Adrenal gland (tissue), 12 donors: ENCODE data around the gene PPFIA2. TPM values are rescaled to one million over a fixed set of nuclear protein-coding genes. Genes with fewer than 3 reads are reported as not detected.

ENCODE experiments used
- DNase-seq, 7 donors: peaks; one replicate each; pipeline ENCODE4 v3.0.0-alpha.2; 2019 to 2020
- H3K27ac ChIP-seq, 5 donors: fragments of 200-600 bp; sonication (generic) in 4 of 5; 1 replicate in 3 of 5; 2 replicates in 2 of 5; pipeline versions ENCODE4 v1.5.1 to v1.8.0; 2016 to 2020; ENCODE audit warnings: mild to moderate bottlenecking in 1 of 5
- H3K27me3 ChIP-seq: fragments of 200-600 bp; 2 replicates; pipeline ENCODE4 v1.8.0; 2021
- H3K36me3 ChIP-seq, 2 donors: fragments of 200-600 bp; replicated peaks in 1 of 2; 1 replicate in 1 of 2; 2 replicates in 1 of 2; pipeline versions ENCODE4 v1.5.1 to v1.8.0; 2018 to 2022
- H3K4me1 ChIP-seq, 2 donors: fragments of 200-600 bp; replicated peaks in 1 of 2; 1 replicate in 1 of 2; 2 replicates in 1 of 2; pipeline versions ENCODE4 v1.5.1 to v1.8.0; 2018 to 2021
- H3K4me3 ChIP-seq, 4 donors: fragments of 200-600 bp; sonication (generic) in 3 of 4; one replicate each; pipeline ENCODE4 v1.5.1; 2016 to 2018
- H3K9me3 ChIP-seq, 3 donors: fragments of 200-600 bp; sonication (generic) in 1 of 3; replicated peaks in 1 of 3; 1 replicate in 2 of 3; 2 replicates in 1 of 3; pipeline versions ENCODE4 v1.5.1 to v1.8.0; 2016 to 2021
- POLR2A ChIP-seq, 2 donors: fragments of 450-650 bp; IDR thresholded peaks; one replicate each; pipeline ENCODE4 v1.6.1; 2017; ENCODE audit warnings: antibody characterized with exemption in 2 of 2, mild to moderate bottlenecking in 2 of 2, moderate library complexity in 1 of 2
- WGBS, 4 donors: extraction: QIAGEN DNeasy Blood & Tissue Kit in 2 of 4; methylation state at CpG; one replicate each; pipeline versions ENCODE4 v1.1.5 to v1.1.7; 2013 to 2017; 5-methylcytosine and 5-hydroxymethylcytosine counted together
- intact Hi-C, 2 donors: fragments of 100-400 bp; cut with DNase I; formaldehyde crosslinking; loops; one replicate each; pipeline versions ENCODE4 v1.14.1 to v1.15.0; 2022 to 2023
- polyA plus RNA-seq, 3 donors: library from polyadenylated mRNA; stranded (reverse); fragments of 200-250 nt in 2 of 3; fragments of 350-450 nt in 1 of 3; fragmentation: Illumina TruSeq in 1 of 3; extraction: RNeasy Lipid Tissue Mini Kit (QIAGEN cat#74804) in 1 of 3; gene quantifications; one replicate each; pipeline ENCODE4 v1.2.3, GENCODE V29; 2013 to 2014
- total RNA-seq, 9 donors: library from RNA; depleted of rRNA in 4 of 9; stranded (reverse); fragments of >200 nt in 4 of 9; fragments of 120-200 nt in 1 of 9; fragmentation: NEBNext Ultra II Directional in 1 of 9; extraction: Animal tissue kit (Norgen Biotek cat#: 25700) in 1 of 9; gene quantifications; one replicate each; pipeline versions ENCODE4 v1.1.0 to v1.2.4, GENCODE V29; 2013 to 2023
- TF ChIP-seq, protein P1 (sequence below), 6 experiments: fragments of 450-650 bp in 4 of 6; fragments of 200-600 bp in 2 of 6; sonication (generic) in 1 of 6; IDR thresholded peaks; 1 replicate in 5 of 6; 2 replicates in 1 of 6; pipeline versions ENCODE4 v1.5.1 to v1.8.0; 2016 to 2021; ENCODE audit warnings: antibody characterized with exemption in 6 of 6, mild to moderate bottlenecking in 2 of 6, moderate library complexity in 1 of 6
- donor health status: healthy with polysubstance abuse.
- donor health status: Bipolar disorder and iron deficiency.
- donor health status: DM: yes; HTN: yes; CAD: no.
- donor health status: DM: no; HTN: no; CAD: no.
- donor health status: DM: no; HTN: no; CAD: no.
- donor health status: DM: yes; HTN: yes; CAD: no.

PPFIA2 gene
- total and polyA plus RNA-seq, 12 donors: 0.35 to 16.4 (median 2.4) TPM

DNA sequence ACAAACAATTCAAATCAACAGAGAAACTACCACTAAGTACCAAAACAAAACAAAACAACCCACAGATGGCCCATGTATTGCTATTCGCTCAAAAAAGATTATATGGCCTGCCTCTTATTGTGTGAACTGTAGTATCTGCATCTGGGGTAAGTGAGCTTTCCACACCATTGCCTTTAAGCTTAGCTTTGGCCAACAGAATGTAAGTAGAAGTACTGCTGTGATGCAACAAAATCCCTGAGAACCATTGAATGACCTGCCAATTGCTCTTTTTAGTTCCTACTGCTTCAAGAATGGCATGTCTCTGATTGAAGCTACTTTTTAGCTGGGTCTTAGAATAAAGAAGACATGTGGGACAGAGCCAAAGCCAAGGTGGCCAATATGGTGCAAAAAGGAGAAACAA lies 32.5 kb downstream of the PPFIA2 start:
- Histone ChIP-seq H3K27me3 (no peaks in the 10 kb centered on the region), H3K9me3 (no peaks in the 10 kb centered on the region), H3K4me3 (no peak overlapping the region), H3K4me1 (no peaks in the 10 kb centered on the region), H3K36me3 (no peaks in the 10 kb centered on the region), H3K27ac (no peak overlapping the region)
- intact Hi-C loops: no loop called here
- 60 to 71% (median 65%) methylated on average over 1 of the region's 1 CpG for WGBS, 4 donors
- DNase-seq: no peak
- TF ChIP-seq, protein P1, sequence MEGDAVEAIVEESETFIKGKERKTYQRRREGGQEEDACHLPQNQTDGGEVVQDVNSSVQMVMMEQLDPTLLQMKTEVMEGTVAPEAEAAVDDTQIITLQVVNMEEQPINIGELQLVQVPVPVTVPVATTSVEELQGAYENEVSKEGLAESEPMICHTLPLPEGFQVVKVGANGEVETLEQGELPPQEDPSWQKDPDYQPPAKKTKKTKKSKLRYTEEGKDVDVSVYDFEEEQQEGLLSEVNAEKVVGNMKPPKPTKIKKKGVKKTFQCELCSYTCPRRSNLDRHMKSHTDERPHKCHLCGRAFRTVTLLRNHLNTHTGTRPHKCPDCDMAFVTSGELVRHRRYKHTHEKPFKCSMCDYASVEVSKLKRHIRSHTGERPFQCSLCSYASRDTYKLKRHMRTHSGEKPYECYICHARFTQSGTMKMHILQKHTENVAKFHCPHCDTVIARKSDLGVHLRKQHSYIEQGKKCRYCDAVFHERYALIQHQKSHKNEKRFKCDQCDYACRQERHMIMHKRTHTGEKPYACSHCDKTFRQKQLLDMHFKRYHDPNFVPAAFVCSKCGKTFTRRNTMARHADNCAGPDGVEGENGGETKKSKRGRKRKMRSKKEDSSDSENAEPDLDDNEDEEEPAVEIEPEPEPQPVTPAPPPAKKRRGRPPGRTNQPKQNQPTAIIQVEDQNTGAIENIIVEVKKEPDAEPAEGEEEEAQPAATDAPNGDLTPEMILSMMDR (IDR thresholded peaks at IDR 0.05): no peak
- TF ChIP-seq POLR2A (IDR thresholded peaks at IDR 0.05): no peak

- TF ChIP-seq, protein P1 (IDR thresholded peaks at IDR 0.05): no peak
- intact Hi-C loops: no loop called here
- Histone ChIP-seq H3K27me3 (no peaks in the 10 kb centered on the region), H3K27ac (no peak overlapping the region), H3K9me3 (no peaks in the 10 kb centered on the region), H3K36me3 (no peaks in the 10 kb centered on the region), H3K4me1 (no peaks in the 10 kb centered on the region), H3K4me3 (no peak overlapping the region)
- WGBS, 4 donors: 27 to 46% (median 36%) methylated on average over 1 of the region's 1 CpG
- DNase-seq: no peak
These were observed 35.8 kb downstream of the PPFIA2 start for GRCh38 chr12:81723361-81723760.

DNA sequence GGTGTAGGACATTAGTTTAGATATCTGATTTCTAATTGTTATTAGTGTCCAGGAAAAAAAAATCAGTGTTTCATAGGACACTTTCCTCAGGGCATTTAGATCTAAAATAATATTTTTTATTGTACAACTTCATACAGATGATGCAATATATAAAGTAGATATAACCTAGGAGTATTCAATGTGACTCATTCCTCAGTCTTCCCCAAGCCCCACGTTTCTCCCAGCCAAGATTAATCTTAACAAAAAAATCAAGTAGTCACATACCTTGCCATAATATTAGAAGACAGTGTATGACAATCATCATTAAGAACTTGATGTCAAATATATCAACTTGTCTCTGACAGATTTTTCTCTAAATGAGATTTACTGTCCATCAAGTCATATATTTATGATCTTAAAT lies 37.1 kb downstream of the PPFIA2 start:
- H3K9me3 ChIP-seq: no peaks in the 10 kb centered on the region
- no peak overlapping the region for H3K27ac ChIP-seq
- H3K4me1 ChIP-seq: no peaks in the 10 kb centered on the region
- DNase-seq: no peak
- no peaks in the 10 kb centered on the region for H3K36me3 ChIP-seq
- 20 to 32% (median 24%) methylated on average over 1 of the region's 1 CpG for WGBS, 4 donors
- H3K4me3 ChIP-seq: no peak overlapping the region
- intact Hi-C loops: no loop called here
- TF ChIP-seq, protein P1 (IDR thresholded peaks at IDR 0.05): no peak
- TF ChIP-seq POLR2A (IDR thresholded peaks at IDR 0.05): no peak
- no peaks in the 10 kb centered on the region for H3K27me3 ChIP-seq

- TF ChIP-seq, protein P1 (IDR thresholded peaks at IDR 0.05): no peak
- TF ChIP-seq POLR2A (IDR thresholded peaks at IDR 0.05): no peak
These were observed 40.5 kb downstream of the PPFIA2 start for GRCh38 chr12:81718616-81719015.

More at GRCh38 chr12:81718616-81719015, 40.5 kb downstream of the PPFIA2 start:
- H3K36me3 ChIP-seq: no peaks in the 10 kb centered on the region
- 24 to 34% (median 27%) methylated on average over 2 of the region's 2 CpGs for WGBS, 4 donors
- no peak overlapping the region for H3K27ac ChIP-seq
- no peak for DNase-seq
- no peaks in the 10 kb centered on the region for H3K9me3 ChIP-seq
- no peaks in the 10 kb centered on the region for H3K4me1 ChIP-seq
- H3K27me3 ChIP-seq: no peaks in the 10 kb centered on the region
- no peak overlapping the region for H3K4me3 ChIP-seq
- intact Hi-C loops: no loop called here
